DMS153 treated with DMSO at 0.1 percent for 48 hours (cell line): ENCODE results near the gene IGF2R.
A peak's percentile ranks its signal among the peaks of the same experiment; 100 is the strongest.
"Not testable (repeated sequence)": the region's sequence is repeated elsewhere in the genome, so short reads cannot be mapped to it uniquely, and the experiment has no call there.

Source experiments
- DNase-seq: peaks from one replicate; lab custom pipeline; 2025; ENCODE audit not compliant: unreplicated experiment; lab: John Stamatoyannopoulos, UW

The IGF2R gene

DNA sequence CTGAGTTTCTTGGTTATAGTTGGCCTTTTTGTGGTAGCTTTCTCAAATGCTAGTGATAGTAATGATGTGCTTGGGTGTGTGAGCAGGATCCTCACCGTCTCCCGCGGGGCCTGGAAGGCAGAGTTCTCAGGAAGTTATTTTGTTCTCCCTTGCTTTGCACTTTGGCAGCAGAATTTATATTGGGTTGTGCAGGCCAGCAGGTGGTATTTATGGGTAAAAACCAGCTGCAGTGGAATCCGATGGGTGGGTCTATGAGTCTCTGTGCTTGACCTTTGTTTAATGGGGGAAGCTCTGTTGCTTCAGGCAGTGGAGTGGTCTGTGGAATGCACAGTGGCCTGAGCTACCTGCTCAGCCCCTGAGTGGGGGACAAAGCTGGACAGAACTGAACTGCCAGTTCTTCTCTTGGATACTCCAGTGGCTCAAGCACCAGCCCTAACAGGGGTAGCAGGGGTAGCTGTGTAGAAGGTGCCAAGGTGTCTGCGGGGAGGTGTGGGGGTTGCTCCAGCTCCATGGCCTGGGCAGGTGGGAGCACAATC, 27.3 kb downstream of the IGF2R start:
- DNase-seq: no peak

DNA sequence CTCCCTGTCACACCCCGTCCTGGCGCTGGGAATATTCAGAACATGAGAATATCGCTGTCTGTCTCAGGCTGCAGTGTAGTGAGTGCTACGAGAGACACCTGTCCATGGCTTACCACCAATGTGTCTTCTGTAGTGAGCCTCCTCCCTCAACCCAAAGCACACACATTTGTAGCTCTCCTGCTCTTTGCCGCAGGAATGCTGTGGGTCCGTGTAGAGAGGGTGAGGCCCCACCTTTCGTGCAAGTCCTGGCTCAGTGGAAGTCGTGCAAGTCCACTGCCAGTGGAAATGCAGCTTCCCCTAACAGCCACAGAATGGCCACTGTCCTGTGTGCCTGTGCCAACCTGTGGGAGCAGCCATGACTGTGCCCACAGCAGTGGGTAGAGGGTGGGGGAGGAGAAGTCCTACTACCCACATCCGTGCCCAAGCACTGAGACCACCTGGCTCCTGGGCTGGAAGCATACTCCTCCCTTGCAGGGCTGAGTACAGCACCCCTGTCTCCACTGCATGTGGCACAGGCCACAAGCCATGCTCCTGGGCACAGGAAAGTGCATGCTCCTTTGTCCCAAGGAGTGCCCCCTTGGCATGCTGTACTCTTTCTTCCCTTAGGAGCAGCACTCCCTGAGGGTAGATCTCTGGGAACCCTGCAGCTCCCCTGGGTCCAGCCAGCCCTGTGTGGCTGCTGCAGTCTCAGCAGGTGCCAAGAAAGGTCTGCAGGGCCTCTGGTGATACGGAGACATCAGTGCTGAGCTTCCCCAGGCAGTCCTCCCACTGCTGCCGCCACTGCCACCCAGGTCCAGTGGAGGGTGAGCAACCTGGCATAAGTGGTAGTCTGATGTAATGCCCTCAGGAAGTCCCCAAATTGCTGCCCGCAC, 28.0 kb downstream of the IGF2R start:
- no peak for DNase-seq

DNA sequence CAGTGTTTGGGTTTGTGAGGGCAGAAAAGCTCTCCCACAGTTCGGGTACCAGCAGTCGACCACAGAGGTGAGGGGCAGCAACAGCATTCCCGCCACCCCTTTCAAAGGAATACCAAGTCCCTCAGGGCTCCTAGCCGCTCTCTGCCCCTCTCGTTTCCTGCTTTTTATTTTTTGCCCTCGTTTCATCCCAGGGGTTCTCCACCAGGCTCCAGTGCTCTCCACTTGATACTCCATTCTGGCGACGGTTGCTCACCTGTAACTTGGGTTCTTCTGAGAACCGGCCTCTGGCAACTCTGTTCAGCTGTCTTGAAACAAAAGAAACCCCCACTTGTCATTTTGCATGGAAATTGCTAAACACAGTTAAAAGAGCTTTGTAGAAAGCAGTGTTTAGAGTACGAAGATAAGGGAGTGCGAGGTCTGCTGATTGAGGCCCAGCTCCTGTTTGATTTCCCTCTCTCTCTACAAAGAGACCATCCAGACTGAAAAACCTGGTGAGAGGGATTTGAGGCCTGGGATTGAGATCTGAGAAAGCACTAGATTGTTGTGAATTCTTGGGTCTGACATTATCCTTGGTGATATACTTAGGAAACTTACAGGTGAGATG, 28.7 kb downstream of the IGF2R start:
- no peak for DNase-seq

- no peak for DNase-seq
Observed at GRCh38 chr6:159998538-159998937, 29.7 kb downstream of the IGF2R start.

DNA sequence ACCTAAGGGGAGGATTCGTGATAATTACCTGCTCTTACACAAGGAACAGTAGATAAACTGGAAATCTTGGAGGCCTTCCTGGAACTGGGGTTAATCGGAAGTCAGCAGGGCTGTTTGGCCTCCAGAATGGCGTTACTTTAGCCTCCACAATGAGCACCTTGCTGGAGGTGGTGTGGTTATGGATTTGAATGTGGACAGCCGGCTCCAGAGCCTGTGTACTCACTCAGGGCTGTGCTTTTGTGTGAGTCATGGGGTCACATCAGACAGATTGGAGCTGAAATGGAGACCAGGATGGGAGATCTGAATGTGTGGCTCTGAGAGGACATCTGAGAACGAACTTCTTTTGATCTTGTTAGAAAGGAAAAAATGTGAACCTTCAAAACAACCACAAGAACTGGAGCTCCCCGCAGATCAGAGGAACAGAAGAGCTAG, 30.4 kb downstream of the IGF2R start:
- no peak for DNase-seq

- DNase-seq: no peak
Observed at GRCh38 chr6:160000280-160000704, 31.4 kb downstream of the IGF2R start.

DNA sequence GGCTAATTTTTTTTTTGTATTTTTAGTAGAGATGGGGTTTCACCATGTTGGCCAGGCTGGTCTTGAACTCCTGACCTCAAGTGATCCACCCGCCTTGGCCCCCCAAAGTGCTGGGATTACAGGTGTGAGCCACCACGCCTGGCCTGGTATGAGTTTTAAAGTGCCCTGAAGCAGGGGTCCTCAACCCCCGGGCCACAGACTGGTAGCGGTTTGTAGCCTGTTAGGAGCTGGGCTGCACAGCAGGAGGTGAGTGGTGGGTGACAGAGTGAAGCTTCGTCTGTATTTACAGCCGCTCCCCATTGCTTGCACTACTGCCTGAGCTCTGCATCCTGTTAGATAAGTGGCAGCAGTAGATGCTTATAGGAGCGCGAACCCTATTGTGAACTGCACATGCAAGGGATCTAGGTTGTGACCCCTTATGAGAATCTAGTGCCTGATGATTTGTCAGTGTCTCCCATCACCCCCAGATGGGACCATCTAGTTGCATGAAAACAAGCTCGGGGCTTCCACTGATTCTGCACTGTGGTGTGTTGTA, 32.1 kb downstream of the IGF2R start:
- DNase-seq: not testable (repeated sequence)

DNA sequence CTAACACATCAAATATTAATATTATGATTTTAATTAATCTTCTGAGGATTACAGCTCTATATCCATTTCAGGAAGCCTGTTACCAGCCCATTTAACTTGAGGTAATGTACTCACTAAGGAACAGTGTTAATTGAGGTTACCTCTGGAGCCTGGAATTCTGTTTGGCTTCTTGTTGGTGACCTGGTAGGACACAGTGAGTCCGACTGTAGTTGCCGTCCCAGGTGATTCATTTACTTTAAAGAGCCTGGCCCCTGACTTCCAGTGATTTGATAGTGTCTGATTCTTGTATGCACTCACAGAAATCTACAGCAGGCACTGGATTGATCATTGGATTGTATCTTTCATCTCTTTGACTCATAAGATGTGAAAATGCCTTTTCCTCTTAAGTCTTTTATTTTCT, 34.0 kb downstream of the IGF2R start:
- DNase-seq: no peak

DNA sequence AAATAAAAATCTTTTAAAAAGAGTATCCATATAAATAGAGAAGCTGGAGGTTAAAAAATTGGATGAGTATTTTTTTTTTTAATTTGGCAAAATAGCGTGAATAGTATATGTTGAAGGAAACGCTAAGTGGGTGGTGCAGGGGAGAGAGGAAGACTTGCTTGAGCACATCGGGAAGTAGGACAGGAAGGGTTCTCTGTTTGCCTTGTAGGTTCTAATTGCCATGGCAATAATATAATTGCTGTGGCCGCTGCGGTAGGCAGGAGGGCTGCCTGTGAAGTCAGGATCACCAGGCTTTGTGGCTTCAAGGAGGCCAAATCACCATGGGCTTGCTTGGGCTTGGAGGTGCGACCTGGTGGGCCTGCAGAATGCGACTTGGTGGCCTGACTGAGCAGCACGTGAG, 35.1 kb downstream of the IGF2R start:
- DNase-seq: no peak

- DNase-seq: no peak
Observed at GRCh38 chr6:160004419-160005175, 35.7 kb downstream of the IGF2R start.

GRCh38 chr6:160005211-160005610, 36.3 kb downstream of the IGF2R start:
- no peak for DNase-seq

DNA sequence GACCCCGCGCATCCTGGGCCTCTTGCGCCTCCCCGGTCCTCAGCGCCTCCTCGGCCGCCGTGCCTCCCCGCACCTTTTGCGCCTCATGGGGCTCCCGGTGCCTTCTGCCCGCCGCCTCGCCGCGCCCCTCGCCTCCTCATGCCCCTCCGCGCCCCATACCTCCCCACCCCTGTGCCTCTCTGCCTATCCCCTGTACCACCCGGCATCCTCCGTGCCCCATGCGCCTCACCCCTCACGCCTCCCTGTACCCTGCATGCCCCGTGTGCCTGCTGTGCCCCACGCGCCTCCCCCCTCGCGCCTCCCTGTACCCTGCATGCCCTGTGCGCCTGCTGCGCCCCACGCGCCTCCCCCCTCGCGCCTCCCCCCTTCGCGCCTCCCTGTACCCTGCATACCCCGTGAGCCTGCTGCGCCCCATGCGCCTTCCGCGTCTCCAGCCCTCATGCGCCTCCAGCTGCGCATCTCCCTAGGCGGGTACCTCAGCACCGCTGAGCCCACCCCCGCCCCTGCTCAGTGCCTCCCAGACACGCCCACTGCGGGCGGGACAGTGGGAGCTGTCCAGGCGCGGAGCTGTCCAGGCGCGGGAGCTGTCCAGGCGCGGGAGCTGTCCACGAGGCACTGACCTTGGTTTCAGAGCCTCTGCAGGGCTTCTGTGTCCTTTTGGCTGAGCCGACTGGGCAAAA, 37.1 kb downstream of the IGF2R start:
- no peak for DNase-seq

- DNase-seq: no peak
Observed at GRCh38 chr6:160007145-160007544, 38.3 kb downstream of the IGF2R start.

DNA sequence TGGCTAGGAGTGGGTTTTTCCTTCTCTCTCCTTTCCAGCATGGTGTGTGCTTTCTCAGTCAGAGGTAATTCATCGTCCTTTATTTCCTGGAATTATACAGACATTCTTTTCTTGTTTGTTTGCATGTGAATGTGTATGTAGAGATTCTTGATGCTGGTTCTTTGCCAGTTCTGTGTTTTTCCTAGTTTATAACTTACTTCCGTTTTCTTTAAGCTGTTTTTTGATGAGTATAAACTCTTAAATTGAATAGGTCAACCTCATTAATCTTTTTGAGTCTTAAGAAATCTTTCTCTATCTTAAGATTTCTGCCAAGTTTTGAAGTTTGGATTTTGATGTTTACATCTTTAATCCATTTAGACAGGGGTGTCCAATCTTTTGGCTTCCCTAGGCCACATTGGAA, 38.7 kb downstream of the IGF2R start:
- DNase-seq: no peak

DNA sequence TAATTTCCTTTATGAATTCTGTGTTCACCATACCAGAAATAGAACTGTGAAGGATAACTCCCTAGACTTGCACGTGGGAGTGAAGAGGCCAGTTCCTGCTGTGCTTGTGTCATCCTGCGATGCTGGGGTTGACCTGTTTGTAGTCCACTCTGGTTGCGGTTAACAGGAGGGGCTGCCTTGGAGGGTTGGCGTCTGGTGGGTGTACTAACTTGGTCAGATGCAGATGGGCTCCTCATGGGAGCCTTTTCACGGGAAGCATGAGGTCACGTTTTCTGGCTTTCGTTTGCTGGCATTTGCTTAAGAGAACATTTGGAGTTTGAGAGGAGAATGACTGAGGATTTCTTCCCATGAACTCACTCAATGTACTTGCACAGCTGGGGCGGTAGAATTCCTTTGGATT, 41.2 kb downstream of the IGF2R start:
- DNase-seq: no peak

GRCh38 chr6:160013987-160014868, 45.3 kb downstream of the IGF2R start:
- DNase-seq: peak; percentile 61

DNA sequence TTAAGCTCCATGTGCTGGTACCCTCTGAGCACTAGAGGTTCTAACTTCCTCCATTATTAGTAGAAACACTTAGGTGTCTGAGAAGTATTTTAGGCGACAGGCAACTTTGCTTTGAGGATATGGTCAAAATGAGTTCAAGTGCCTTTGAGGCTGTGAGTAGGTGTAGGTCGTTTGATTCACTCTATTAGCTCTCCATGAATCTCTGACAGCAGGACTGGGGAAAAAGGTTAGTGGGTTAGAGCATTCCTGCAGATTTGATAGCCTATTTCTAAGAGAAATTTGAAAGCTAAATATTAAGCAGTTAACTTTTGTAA, 45.9 kb downstream of the IGF2R start:
- no peak for DNase-seq

DNA sequence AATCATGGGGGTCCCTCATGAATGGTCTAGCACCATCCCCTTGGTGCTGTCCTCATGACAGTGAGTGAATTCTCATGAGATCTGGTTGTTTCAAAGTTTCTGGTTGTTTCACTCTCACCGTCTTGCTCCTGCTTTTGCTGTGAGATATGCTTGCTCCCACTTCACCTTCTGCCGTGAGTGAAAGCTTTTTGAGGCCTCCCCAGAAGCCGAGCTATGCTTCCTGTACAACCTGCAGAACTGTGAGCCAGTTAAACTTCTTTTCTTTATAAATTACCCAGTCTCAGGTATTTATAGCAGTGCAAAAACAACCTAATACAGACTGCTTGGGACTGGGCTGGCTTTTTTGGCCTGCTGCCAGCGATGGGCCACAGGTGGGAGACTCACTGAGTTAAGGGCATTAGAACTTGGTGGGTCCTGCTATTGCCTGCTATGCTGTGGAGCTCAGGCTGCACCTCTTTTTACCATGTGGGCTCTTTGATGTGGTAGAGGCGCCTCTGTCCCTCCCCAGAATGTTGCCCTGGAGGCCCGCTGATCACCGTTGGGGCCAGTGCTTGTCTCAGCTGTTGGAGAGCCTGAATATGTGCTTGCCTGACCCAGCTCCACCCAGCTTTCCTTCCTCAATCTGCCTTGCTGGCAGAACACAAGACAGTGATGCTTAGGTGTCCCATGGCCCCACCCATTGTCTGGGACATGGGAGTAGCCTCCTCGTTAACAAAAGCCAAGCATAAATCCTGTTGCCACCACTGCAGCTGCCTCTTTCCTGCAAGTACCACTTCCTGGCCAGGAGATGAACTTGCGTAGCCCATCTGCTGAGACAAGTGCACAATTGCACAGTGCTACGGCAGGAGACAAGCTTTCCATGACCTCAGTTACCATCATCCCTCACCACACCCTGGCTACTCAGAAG, 47.1 kb downstream of the IGF2R start:
- DNase-seq: no peak

- no peak for DNase-seq
Observed at GRCh38 chr6:160022101-160022500, 53.2 kb downstream of the IGF2R start.
